NB4 (cell line): ENCODE measurements around the gene OSCAR.

Experiments
- TF ChIP-seq, protein P1 (sequence below): IDR thresholded peaks from one replicate; pipeline ENCODE4 v1.5.1; 2012; ENCODE audit warnings: low read depth, low read length
- TF ChIP-seq, protein P2 (sequence below): IDR thresholded peaks from 2 replicates; pipeline ENCODE4 v1.6.1; 2011; ENCODE audit warnings: low read depth, low read length

DNA sequence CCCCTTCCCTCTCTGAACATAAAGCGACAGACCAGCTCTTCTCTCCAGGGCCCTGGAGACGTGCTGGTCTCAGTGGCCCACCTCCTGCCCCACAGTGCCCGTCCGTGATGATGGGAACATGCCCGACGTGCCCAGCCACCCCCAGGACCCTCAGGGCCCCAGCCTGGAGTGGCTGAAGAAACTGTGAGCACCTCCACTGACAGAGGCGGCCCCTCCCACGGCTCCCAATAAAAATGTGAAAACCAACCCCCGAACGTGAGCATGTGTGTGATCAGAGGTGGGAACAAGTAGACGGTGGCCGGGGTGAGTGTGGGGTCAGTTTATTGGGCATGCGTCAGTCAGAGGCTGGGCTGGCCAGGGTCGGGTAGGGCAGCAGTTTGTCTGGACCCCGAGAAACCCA is 6.1 kb upstream of the OSCAR start:
- TF ChIP-seq, protein P1, sequence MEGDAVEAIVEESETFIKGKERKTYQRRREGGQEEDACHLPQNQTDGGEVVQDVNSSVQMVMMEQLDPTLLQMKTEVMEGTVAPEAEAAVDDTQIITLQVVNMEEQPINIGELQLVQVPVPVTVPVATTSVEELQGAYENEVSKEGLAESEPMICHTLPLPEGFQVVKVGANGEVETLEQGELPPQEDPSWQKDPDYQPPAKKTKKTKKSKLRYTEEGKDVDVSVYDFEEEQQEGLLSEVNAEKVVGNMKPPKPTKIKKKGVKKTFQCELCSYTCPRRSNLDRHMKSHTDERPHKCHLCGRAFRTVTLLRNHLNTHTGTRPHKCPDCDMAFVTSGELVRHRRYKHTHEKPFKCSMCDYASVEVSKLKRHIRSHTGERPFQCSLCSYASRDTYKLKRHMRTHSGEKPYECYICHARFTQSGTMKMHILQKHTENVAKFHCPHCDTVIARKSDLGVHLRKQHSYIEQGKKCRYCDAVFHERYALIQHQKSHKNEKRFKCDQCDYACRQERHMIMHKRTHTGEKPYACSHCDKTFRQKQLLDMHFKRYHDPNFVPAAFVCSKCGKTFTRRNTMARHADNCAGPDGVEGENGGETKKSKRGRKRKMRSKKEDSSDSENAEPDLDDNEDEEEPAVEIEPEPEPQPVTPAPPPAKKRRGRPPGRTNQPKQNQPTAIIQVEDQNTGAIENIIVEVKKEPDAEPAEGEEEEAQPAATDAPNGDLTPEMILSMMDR = no peak
- TF ChIP-seq, protein P2, sequence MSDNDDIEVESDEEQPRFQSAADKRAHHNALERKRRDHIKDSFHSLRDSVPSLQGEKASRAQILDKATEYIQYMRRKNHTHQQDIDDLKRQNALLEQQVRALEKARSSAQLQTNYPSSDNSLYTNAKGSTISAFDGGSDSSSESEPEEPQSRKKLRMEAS = no peak
